Loucy (cell line): ENCODE measurements around the gene PLN.

Source experiments
- H2AFZ ChIP-seq: fragments of 200-600 bp; sonication (generic); 2 replicates; pipeline ENCODE4 v1.6.0; 2016; ENCODE audit warnings: antibody characterized with exemption, mild to moderate bottlenecking, low read length, moderate library complexity
- H3F3A ChIP-seq: fragments of 200-600 bp; 2 replicates; pipeline ENCODE4 v1.6.0; 2016; ENCODE audit warnings: antibody characterized with exemption, low read depth, mild to moderate bottlenecking
- H3K27me3 ChIP-seq: fragments of 200-600 bp; sonication (generic); 2 replicates; pipeline ENCODE4 v1.6.1; 2014; ENCODE audit warnings: low read length, mild to moderate bottlenecking; ENCODE audit not compliant: insufficient read depth, poor library complexity, severe bottlenecking
- H3K36me3 ChIP-seq: fragments of 200-600 bp; sonication (generic); 2 replicates; pipeline ENCODE4 v1.6.1; 2016; ENCODE audit warnings: low read length; ENCODE audit not compliant: insufficient read depth
- H3K4me1 ChIP-seq: fragments of 200-600 bp; sonication (generic); 2 replicates; pipeline ENCODE4 v1.5.1; 2014; ENCODE audit warnings: low read length, mild to moderate bottlenecking; ENCODE audit not compliant: insufficient read depth, poor library complexity, severe bottlenecking
- H3K4me2 ChIP-seq: fragments of 200-600 bp; sonication (generic); 2 replicates; pipeline ENCODE4 v1.6.0; 2014; ENCODE audit warnings: antibody characterized with exemption, low read length, low read depth, mild to moderate bottlenecking; ENCODE audit not compliant: poor library complexity, severe bottlenecking
- H3K4me3 ChIP-seq: fragments of 200-600 bp; sonication (generic); 2 replicates; pipeline ENCODE4 v1.5.1; 2014; ENCODE audit warnings: low read length, mild to moderate bottlenecking, mixed read lengths; ENCODE audit not compliant: poor library complexity, severe bottlenecking
- H3K79me2 ChIP-seq: fragments of 200-600 bp; sonication (generic); 2 replicates; pipeline ENCODE4 v1.6.1; 2014; ENCODE audit warnings: low read length; ENCODE audit not compliant: insufficient read depth
- H3K9ac ChIP-seq: fragments of 200-600 bp; sonication (generic); 2 replicates; pipeline ENCODE4 v1.6.0; 2014; ENCODE audit warnings: mild to moderate bottlenecking, low read depth, low read length, moderate library complexity; ENCODE audit not compliant: poor library complexity, severe bottlenecking
- H3K9me2 ChIP-seq: fragments of 200-600 bp; sonication (generic); replicated peaks from 2 replicates; pipeline ENCODE4 v1.6.1; 2016; ENCODE audit warnings: low read depth, low read length, mixed read lengths
- H3K9me3 ChIP-seq: fragments of 200-600 bp; sonication (generic); 2 replicates; pipeline ENCODE4 v1.6.1; 2014; ENCODE audit warnings: mild to moderate bottlenecking, antibody characterized with exemption, low read length, low read depth; ENCODE audit not compliant: insufficient read depth
- H4K20me1 ChIP-seq: fragments of 200-600 bp; sonication (generic); 2 replicates; pipeline ENCODE4 v1.6.0; 2014; ENCODE audit warnings: antibody characterized with exemption, low read length, mild to moderate bottlenecking; ENCODE audit not compliant: insufficient read depth, poor library complexity, severe bottlenecking
- CTCF ChIP-seq: fragments of 200-600 bp; sonication (generic); conservative IDR thresholded peaks from 2 replicates; pipeline ENCODE4 v1.5.1; 2014; ENCODE audit warnings: mild to moderate bottlenecking, antibody characterized with exemption, low read length
- EZH2phosphoT487 ChIP-seq: fragments of 200-600 bp; IDR thresholded peaks from 2 replicates; pipeline ENCODE4 v1.6.1; 2018; ENCODE audit warnings: antibody characterized with exemption, mild to moderate bottlenecking, moderate library complexity, borderline replicate concordance

Gene PLN

GRCh38 chr6:118562959-118563358 lies 14.9 kb downstream of the PLN start:
- no peaks in the 10 kb centered on the region for H3K27me3 ChIP-seq
- no peaks in the 10 kb centered on the region for H3K9me3 ChIP-seq
- peaks cover 35% of the 10 kb centered on the region for H3K79me2 ChIP-seq

GRCh38 chr6:118565311-118565960 lies 17.3 kb downstream of the PLN start:
- Histone ChIP-seq H3K9ac (no peak overlapping the region), H4K20me1 (peaks cover 4% of the 10 kb centered on the region), H3K79me2 (peaks cover 42% of the 10 kb centered on the region), H3K9me3 (no peaks in the 10 kb centered on the region), H3F3A (0 out of 2 replicates have a peak, but pooled peaks cover 2% of the 10 kb centered on the region), H3K27me3 (no peaks in the 10 kb centered on the region), H3K9me2 (no peaks in the 10 kb centered on the region), H3K4me1 (no peaks in the 10 kb centered on the region), H3K4me3 (no peak overlapping the region), H3K4me2 (no peak overlapping the region), H2AFZ (no peak overlapping the region), H3K36me3 (peaks cover 21% of the 10 kb centered on the region)
- TF ChIP-seq CTCF = peak; percentile 76
- TF ChIP-seq EZH2phosphoT487 = no peak

More at GRCh38 chr6:118562959-118563358, 14.9 kb downstream of the PLN start:
- Histone ChIP-seq H3K4me3 (no peak overlapping the region), H3K9me2 (no peaks in the 10 kb centered on the region), H3F3A (peaks cover 11% of the 10 kb centered on the region; the same call in 1 of the 2 replicates), H2AFZ (no peak overlapping the region), H3K9ac (no peak overlapping the region), H3K36me3 (peaks cover 21% of the 10 kb centered on the region), H4K20me1 (no peaks in the 10 kb centered on the region), H3K4me1 (peaks cover 18% of the 10 kb centered on the region), H3K4me2 (no peak overlapping the region)
- TF ChIP-seq EZH2phosphoT487 (no peak), CTCF (no peak)

- H4K20me1 ChIP-seq = peaks cover 4% of the 10 kb centered on the region
- H3K9ac ChIP-seq = no peak overlapping the region
- H3K79me2 ChIP-seq = peaks cover 42% of the 10 kb centered on the region
- TF ChIP-seq CTCF (no peak), EZH2phosphoT487 (no peak)
- H2AFZ ChIP-seq = no peak overlapping the region
- H3K9me2 ChIP-seq = no peaks in the 10 kb centered on the region
- H3K9me3 ChIP-seq = no peaks in the 10 kb centered on the region
- peaks cover 15% of the 10 kb centered on the region for H3K36me3 ChIP-seq
- no peaks in the 10 kb centered on the region for H3K27me3 ChIP-seq
- H3F3A ChIP-seq = no peaks in the 10 kb centered on the region
- H3K4me2 ChIP-seq = no peak overlapping the region
- no peak overlapping the region for H3K4me3 ChIP-seq
- no peaks in the 10 kb centered on the region for H3K4me1 ChIP-seq
Observed at GRCh38 chr6:118567974-118568373, 19.9 kb downstream of the PLN start.
